GM20431 (cell line): ENCODE data around the gene TREML2.
"Not testable (repeated sequence)": the region's sequence is repeated elsewhere in the genome, so short reads cannot be mapped to it uniquely, and the experiment has no call there.

Source experiments
- in situ Hi-C: fragments of 300-500 bp; cut with MseI, MboI; formaldehyde crosslinking; loops from one replicate; pipeline ENCODE4 v1.15.0; 2020; ENCODE audit warnings: low sequenced_read_pairs; ENCODE audit not compliant: unreplicated experiment

Gene TREML2, protein sequence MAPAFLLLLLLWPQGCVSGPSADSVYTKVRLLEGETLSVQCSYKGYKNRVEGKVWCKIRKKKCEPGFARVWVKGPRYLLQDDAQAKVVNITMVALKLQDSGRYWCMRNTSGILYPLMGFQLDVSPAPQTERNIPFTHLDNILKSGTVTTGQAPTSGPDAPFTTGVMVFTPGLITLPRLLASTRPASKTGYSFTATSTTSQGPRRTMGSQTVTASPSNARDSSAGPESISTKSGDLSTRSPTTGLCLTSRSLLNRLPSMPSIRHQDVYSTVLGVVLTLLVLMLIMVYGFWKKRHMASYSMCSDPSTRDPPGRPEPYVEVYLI

DNA sequence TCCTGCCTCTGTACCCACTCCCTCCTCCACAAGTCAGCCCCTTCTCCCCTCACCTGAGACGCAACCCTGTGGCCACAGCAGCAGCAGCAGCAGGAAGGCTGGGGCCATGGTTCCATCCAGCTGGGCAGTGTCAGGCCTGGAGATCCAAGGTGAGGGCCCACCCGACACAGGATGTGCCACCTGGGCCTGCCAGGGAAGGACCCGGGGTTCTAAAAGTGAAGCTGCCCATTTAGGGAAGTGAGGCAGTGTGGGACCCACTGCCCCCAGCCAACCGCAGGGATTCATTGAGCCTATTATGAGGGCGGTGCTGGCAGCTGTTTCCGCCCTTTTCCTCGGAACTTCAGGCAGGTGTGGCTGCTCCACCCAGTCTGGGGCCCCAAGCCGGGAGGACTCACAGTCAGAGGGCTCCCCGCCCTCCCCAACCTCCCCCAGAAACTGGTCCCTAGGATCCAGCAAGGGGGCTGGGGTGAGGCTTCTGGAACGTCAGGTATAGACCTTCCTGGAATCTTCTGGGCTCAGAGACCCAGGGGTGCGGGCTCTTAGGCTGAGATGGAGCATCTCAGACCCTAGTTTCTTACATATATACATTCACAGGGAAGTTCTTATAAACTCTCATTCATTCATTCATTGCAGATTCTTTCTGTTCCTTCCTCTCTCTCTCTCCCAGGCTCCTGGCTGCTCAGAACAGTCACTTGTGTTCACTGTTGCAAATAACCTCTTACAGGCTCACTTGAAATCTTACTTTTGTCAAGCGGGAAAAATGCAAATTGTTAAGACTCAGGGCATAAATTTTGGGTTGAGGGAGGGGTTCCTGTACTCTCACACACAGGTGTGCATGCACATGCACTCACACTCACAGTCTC, at the start of gene TREML2:
TSS of gene TREML2 (minus strand) at position 249 of the 863 bp plus-strand sequence. CDS start at position 108, 141 bp downstream.
- in situ Hi-C loops = no loop called here

DNA sequence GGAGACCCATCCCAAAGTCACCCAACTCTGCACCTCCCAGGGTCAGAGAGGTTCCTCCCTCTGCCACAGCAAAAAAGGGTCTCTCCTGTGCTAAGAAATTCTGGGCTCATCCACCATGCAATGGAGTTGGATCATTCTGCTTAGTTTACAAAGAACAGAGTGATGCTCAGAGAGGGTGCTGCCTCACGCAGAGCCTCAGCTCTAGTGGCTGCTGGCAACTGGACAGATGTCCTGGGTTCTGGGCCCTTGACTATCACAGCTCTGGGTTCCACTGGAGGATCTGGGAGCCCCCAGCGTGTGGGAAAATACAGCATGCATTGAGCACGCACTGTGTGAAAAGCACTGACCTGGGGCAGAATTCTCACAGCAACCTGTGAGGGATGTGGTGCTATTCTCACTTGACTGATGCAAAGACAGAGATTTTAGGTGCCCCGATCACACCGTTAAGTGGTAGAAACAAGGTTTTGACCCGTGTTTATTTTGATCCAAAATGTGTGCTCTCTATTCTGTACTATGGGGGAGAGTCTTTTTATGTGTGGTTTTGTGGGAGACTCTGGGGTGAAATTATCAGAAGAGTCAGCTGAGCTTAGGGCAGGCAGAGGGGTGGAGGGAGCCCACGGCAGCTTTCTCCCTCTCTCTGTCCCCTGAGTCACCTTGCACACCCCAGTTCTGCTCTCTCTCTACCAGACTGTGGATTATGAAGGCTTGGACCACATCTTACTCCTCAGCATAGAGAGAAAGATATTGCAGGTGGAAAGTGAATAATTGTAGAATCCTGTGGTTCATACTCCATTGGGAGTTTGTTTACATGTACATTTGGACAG, 47.1 kb upstream of the TREML2 start:
- in situ Hi-C loops = no loop called here

DNA sequence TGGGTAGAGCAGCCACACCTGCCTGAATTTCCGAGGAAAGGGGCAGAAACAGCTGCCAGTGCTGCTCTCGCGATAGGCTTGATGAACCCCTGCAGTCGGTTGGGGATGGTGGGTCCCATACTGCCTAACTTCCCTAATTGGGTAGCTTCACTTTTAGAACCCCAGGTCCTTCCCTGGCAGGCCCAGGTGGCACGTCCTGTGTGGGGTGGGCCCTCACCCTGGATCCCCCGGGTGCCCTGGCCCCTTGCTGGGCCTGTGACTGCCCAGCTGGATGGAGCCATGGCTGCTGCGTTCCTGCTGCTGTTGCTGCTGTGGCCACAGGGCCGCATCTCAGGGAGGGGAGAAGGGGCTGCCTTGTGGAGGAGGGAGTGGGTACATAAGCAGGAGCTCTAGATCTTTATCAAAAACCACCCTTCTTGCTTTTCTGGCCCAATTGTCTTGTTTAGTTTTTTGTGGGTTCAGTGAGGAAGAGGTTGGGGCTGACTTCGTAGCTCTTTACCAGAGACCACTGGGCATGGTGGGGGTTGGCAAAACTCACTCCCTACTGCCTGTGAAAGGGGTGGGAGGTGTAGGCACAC, 46.4 kb upstream of the TREML2 start:
- in situ Hi-C loops = no loop called here

DNA sequence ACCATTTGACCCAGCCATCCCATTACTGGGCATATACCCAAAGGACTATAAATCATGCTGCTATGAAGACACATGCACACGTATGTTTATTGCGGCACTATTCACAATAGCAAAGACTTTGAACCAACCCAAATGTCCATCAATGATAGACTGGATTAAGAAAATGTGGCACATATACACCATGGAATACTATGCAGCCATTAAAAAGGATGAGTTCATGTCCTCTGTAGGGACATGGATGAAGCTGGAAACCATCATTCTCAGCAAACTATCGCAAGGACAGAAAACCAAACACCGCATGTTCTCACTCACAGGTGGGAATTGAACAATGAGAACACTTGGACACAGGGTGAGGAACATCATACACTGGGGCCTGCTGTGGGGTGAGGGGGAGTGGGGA, 45.6 kb upstream of the TREML2 start:
- in situ Hi-C loops = not testable (repeated sequence)

DNA sequence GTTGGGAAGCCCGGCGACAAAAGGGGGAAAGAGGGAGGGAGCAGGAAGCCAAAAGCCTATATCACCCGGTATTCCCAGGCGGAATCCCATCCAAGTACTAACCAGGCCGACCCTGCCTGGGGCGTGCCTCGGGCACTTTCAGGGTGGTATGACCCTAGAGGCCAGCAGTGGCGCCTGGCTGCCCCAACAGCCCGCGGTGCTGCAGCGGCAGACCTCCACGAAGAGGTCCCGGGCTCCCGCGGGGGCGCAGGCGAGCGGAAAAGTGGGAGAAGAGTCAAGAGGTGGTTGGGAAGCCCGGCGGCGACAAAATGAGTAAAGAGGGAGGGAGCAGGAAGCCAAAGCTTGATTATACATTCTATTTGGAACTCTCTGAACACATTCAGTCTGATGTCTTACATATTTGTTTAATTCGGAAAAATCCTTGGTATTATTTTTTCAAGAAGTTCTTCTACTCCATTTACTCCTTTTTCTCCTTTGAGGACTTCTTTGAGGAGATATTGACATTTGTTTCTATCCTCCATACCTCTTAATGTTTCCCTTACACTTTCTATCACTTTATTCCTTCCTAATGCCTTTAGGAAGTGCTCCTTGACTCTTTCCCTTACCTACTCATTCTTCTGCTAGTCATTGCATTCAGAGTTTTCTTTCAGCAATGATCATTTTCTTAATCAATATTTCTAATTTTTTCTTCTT, 38.7 kb upstream of the TREML2 start:
- in situ Hi-C loops = no loop called here

DNA sequence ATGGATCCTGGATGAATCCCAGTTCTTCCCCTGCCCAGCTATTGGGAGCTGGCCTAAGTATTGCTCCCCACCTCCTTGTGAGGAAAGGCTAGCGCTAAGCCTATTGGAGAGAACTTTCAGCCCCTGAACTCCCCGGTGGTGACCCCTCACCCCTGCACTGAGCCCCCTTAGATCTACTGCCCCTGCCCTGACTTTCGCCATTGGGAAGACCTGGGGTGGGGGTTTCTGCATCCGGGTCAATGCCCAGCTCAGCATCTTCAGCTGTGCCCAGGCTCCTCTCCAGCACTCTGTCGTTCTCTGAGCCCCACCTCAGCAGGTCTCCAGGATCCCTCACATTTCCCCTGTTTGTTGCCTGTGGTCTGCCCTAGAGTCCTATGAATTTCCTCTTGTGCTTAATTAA, 36.2 kb upstream of the TREML2 start:
- in situ Hi-C loops = no loop called here

DNA sequence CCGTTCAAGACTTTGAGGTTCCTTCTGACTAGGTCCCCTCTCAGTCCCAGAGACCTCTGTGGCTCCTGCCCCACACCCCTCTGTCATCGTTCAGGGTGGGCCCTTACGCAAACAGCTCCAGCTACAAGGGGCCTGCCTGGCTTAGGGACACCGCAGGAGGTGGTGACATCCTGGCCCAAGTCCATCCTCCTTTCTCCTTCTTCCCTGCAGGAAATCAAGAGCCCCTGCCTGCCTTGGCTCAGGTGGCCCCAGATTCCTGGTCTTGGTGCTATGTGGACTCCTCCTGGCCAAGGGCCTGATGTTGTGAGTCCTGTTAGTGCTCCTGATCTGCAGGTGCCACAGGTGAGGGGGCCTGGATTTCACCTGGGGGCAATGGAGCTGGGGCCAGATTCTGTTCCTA, 35.3 kb upstream of the TREML2 start:
- in situ Hi-C loops = no loop called here

DNA sequence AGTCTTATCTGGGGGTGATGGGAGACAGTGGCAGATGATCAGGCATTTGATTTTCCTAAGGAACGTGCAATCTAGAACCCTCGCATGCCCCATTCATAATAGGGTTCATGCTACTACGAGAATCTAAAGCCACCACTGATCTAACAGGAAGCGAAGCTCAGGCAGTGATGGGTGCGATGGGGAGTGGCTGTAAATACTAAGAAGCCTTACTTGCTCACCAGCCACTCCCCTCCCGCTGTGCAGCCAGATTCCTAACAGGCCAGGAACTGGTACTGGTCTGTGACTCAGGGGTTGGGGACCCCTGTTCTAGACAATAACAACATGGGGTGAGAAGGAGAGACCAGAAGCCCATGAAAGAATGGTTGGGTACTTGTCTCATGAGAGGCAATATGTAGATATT, 31.7 kb upstream of the TREML2 start:
- in situ Hi-C loops = no loop called here

DNA sequence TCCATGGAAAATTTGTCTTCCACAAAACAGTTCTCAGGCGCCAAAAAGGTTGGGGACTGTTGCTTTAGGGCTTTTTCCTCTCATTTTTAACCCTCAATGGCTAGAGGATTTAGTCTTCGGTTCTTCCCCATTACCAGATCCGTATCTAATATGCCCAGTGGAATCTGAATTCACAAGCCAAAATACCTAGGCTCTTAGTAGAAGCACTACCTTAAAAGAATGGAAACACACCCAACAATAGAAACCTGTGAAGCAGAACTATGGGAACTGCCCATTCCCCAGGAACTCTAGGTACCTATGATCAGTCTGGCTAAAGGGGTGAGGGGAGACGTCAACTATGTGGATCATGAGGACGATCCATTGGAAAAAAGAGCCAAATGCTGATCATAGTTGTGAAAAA, 30.3 kb upstream of the TREML2 start:
- in situ Hi-C loops = no loop called here

DNA sequence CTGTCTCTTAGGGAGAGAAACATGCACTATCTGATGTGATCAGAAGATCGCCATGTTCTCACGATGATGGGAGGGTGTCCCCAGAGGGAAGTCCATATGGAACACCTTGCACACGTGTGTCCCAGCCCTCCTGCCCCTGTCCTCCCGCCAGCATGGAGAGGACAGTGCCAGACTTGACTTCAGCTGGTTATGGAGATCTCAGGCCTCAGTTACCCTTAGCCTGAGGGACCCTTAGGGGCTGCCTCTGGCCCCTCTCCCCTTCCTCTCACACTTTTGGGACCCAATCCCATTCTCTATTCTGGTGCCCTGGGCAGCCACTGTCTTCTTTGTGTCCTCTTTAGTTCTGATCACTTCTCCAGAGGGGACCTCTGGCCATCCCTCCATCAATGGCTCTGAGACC, 28.8 kb upstream of the TREML2 start:
- in situ Hi-C loops = no loop called here

DNA sequence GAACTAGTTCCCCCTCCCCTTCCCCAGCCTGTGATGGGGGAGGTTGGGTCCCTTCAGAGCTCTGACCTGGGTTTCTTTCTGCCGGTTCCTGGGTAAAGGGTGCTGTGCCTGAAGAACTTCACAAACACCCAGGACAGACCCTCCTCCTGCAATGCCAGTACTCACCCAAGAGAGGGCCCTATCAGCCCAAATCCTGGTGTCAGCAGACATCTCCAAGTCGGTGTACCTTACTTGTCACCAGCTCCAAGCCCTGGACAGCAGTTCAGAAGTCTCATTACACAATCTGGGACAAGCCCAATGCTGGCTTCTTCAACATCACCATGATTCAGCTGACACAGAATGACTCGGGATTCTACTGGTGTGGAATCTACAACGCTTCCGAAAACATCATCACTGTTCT, 27.7 kb upstream of the TREML2 start:
- in situ Hi-C loops = no loop called here

DNA sequence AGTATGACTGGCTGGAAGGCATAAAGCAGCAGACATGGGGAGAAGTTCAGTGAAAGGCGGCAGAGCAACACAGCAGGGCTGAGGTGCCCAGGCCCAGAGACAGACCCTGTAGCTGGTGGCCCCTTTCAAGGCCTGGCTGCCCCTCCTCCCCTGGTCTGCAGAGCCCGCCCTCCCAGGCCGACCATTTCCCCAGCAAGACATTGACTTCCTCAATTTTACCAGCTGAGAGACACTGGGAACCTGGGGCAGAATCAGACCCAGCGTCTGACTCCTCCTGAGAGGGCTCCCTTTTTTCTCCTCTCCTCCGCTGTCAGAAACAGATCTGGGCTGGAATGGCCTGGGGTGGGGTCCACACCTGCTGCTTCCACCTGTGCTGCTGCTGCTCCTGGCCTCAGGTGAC, 27.1 kb upstream of the TREML2 start, which contains the start of gene TREML4:
TSS of gene TREML4 (plus strand) at position 254 of the 400 bp plus-strand sequence. CDS start at position 333, 79 bp downstream.
- in situ Hi-C loops = no loop called here

DNA sequence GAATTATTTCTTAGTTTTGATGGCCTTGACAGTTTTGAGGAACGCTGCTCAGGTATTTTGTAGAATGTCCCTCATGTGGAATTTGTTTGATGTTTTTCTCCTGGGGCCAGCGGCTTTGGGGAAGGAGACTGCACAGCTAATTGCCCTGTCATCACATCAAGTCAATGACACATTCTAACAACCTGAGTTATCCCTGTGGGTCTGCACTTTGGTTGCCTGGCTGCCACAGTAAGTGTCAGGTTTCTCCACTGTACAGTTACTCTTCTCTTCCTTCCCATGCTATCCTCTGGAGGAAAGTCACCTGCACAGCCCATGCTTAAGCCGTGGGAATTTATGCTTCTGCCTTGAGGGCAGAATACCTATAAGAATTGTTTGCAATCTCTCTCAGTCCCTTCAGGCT, 25.8 kb upstream of the TREML2 start:
- in situ Hi-C loops = no loop called here

DNA sequence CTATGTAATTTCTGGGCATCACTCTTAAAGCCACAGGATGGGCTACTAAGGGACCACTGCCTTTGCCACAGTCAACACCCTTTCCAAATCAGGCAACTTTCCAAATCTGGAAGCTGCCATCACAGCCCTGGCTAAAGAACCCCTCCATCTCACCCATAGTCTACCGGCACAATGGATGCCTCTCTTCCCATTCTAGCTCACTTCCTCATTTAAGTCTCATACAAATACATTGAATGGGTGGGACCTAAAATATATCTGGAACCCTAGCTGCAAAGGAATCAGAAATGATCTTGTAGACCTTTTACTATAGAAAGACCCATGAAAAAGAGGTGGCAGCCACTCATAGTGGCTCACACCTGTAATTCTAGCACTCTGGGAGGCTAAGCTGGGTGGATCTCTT, 23.9 kb upstream of the TREML2 start:
- in situ Hi-C loops = no loop called here

DNA sequence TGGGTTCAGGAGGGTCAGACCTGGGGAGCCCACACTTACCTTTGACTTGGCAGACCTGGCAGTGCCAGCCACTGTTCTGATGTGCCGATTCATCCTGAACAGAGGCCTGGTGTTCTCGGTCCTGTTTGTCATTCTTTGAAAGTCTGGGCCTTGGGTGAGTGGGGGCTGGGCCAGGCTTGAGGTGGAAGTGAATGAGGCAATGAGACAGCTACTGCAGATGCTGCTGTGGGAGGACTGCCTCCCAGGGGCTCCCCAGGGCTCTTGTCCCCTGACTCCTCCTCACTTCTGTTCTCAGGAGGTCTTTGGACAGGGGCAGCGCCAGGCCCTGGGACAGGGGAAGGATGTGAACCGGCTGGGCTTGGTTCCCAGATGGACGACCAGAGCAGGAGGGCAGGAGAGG, 21.6 kb upstream of the TREML2 start:
- in situ Hi-C loops = no loop called here

DNA sequence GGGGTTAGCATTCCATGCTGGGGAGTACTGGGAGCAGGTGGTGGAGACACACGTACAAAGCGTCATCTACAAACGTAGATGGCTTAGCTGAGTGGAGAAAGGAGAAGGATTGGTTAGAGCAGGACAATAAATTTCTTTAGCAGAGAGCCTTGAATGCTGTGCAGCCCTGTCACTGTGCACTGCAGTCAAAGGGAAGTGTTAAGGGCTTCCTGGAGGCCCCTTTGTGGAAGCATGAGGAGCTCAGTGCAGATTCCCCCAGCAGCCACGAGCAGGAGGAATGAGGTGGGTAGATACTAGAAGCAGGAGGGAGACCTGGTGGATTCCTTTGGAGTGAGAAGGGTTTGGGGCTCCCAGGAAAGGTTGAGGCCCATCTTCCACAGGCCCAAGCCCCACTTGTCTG, 21.1 kb upstream of the TREML2 start:
- in situ Hi-C loops = no loop called here

DNA sequence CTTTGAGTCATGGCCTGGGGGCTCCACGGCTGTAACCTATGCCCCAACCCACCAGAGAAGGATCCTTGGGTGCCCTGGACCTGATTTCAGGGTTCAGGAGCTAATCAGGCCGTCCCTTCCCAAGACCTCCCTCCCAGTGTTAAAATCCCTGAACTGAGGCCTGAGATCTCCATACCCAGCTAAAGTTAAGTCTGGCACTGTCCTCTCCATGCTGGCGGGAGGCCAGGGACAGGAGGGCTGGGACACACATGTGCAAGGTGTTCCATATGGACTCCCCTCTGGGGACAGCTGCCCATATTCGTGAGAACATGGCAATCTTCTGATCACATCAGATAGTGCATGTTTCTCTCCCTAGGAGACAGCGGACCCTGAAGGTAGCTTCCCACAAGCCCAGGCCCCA, 15.7 kb upstream of the TREML2 start:
- in situ Hi-C loops = no loop called here

DNA sequence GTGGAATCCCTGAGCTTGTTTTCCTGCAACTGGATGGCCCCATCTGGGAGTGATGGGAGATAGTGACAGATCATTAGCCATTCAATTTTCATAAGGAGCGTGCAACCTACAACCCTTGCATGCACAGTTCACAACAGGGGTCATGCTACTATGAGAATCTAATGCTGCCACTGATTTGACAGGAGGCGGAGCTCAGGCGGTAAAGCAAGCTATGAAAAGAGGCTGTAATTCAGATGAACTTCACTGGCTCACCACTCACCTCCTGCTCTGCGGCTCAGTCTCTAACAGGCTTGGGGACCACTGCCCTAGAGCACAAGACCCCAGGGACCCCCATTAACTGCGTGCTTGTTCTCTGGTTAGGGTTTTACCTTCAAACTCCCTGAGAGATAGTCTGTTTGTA, 14.8 kb upstream of the TREML2 start:
- in situ Hi-C loops = no loop called here

DNA sequence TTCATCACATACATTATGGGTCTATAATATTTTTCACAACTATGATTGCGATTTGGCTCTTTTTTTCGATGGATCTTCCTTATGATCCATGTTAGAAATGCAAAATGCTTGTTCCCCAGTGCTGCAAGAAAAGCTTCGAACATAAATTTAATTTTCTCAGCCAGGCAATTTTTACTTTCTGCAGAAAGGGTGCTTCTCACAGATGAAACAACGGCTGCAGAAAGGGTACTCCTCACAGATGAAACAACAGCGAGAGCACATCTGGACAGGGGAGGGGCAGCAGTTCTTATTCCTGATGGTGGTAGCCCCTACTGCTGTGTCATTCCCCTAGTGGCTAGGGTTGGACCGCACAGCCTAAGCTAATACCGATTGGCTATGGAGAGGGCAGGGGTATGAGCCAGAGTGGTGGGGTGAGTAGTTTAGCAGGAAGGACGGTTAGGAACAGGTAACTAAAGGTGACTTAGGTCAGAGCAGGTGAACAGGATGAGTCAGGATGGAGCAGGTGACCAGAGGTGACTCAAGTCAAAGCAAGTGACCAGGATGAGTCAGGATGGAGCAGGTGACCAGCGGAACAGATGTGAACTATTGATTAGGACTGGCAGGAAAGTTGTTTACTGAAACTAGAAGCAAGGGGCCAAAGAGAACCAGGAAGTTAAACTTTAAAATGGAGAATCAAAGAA, 13.8 kb upstream of the TREML2 start:
- in situ Hi-C loops = no loop called here
